Esophagus squamous epithelium (tissue), 4 donors: ENCODE data around the gene SHMT2.

ENCODE experiments used
- POLR2A ChIP-seq, 4 donors: fragments of 450-650 bp; IDR thresholded peaks; one replicate each; pipeline ENCODE4 v1.6.1; 2017; ENCODE audit warnings: antibody characterized with exemption in 4 of 4, mild to moderate bottlenecking in 4 of 4, moderate library complexity in 3 of 4
- TF ChIP-seq, protein P1 (sequence below), 6 experiments: fragments of 450-650 bp in 4 of 6; fragments of 200-600 bp in 2 of 6; sonication (generic) in 2 of 6; IDR thresholded peaks; one replicate each; pipeline ENCODE4 v1.5.1; 2016 to 2019; ENCODE audit warnings: antibody characterized with exemption in 6 of 6, mild to moderate bottlenecking in 4 of 6, moderate library complexity in 4 of 6

DNA sequence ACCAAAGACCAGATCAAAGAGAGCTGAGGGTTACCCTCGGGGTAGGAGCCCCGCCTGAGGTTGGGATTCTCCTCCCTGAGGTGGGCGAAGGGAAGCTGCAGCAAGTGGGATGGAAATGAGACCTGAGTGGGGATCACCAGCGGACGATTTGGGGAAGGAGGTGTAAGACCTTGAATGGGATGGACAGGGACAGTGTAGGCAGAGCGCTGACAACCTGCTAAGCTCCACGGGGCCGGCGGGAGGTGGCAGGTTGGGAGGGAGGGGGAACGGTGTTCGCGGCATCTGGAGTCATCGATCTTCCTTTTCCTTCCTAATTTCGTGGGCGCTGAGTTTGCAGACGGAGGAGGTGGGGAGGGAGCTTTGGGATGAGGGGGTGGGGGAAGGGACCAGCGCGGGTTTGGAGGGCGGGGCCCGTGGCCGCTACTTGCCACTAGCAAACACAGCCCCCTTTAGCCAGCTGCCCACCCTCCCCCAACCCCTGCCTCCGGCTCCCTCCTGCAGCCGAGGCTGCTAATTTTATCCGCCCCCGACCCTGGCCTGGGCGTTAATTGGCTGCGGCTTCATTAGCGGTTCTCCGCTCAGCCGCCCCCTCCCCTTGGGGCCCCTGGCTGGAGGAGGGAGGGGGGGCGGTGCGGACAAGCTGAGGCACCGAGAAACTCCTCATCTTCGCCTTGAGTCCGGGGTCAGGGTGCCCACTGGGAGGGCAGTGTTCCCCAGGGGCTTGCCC lies 2.8 kb upstream of the SHMT2 start:
- TF ChIP-seq, protein P1, sequence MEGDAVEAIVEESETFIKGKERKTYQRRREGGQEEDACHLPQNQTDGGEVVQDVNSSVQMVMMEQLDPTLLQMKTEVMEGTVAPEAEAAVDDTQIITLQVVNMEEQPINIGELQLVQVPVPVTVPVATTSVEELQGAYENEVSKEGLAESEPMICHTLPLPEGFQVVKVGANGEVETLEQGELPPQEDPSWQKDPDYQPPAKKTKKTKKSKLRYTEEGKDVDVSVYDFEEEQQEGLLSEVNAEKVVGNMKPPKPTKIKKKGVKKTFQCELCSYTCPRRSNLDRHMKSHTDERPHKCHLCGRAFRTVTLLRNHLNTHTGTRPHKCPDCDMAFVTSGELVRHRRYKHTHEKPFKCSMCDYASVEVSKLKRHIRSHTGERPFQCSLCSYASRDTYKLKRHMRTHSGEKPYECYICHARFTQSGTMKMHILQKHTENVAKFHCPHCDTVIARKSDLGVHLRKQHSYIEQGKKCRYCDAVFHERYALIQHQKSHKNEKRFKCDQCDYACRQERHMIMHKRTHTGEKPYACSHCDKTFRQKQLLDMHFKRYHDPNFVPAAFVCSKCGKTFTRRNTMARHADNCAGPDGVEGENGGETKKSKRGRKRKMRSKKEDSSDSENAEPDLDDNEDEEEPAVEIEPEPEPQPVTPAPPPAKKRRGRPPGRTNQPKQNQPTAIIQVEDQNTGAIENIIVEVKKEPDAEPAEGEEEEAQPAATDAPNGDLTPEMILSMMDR (IDR thresholded peaks at IDR 0.05), result no peak
- no peak for TF ChIP-seq POLR2A (IDR thresholded peaks at IDR 0.05)
